ENCODE measurements around the gene TRIM14. TPM values are rescaled to one million over a fixed set of nuclear protein-coding genes. Genes with fewer than 3 reads are reported as not detected.

TRIM14 gene
- polyA plus RNA-seq, 4 donors = 2.7 to 6.7 (median 5.6) TPM

DNA sequence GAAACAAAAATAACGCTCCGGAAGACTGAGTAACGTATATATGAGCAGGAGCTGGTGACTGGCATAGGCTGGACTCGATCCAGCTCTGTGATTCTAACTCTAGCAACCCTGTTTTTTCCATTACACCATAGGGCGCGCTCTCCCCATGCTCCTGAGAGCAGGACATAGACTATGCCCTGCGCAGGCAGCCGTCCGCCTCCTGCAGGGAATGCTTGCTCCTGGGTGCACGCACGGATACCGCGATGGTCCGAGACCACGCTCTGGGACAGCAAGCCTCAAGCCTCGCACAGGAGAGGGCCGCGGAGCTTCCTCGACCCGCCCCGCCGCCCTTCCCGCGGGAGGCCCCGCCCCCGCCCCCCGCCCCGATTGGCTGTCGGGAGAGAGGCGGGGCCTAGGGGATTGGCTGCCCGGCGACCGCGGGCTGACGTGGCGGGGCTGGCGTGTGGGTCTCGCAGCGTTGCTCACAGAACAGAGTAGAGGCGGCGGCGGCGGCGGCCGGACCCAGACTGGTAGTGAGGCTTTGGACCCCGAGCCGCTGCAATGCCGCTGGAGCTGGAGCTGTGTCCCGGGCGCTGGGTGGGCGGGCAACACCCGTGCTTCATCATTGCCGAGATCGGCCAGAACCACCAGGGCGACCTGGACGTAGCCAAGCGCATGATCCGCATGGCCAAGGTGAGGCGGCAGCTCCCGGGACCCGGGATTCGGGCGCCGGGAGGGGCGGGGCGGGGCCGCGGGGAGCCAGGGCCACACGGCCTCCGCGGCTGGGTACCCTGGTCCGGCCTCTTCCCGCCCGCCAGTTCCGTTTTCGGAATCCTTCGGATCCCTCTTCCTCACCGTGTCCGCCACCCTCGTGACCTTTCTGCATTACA is 62.5 kb downstream of the TRIM14 start, which contains the start of gene NANS:
NANS (plus strand) TSS at position 464 of the 869 bp plus-strand sequence; CDS start at position 541, 77 bp downstream.
- DNase-seq (ENCODE audit: low read depth in 4 of 4, low spot score in 3 of 4) = peak; percentile 70 to 78 (median 76)

DNA sequence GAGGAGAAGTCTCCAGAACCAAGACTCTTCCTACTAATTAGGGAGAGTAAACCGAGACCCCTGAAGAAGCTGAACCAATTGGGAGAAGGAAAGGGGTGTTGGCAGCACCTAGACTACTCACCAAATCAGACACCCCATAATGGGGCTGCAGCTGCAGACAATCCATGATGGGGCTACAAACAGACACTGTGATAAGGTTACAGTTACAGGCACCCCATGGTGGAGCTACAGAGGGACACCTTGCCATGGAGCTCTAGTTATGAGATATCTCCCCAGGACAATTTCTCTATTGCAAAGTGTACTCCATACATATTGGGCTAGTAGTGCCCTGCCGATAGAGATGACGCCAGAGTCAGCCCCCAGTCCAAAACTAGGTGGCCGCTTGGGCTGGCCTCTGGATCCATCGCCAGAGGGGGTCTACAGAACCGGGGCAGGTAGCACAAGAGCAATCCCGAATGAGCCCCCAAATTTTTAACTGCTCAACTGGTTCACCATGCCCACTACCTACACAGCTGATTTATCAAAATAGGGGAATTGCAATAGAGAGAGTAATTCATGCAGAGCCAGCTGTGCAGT is 64.6 kb downstream of the TRIM14 start:
- no peak for DNase-seq (ENCODE audit: low read depth in 4 of 4, low spot score in 3 of 4)

DNA sequence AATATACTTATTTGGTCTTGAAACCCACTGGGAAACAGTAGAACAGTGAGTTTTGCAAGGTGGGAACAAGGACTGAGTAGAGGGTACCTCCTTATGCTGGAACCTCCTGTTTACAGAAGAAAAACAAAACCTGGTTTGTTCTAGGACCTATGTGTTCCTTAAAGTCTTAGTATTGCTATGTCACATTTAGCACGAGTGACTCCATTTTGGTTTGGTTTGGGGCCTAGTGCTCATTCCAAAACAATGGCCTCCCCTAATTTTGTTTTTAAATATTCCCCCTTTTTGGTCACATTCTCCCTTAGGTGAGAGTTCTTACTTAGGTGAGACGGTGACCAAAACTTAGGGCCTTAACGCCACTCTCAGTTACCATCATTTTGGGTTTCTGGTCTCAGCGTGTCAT is 68.7 kb downstream of the TRIM14 start:
- no peak for DNase-seq (ENCODE audit: low read depth in 4 of 4, low spot score in 3 of 4)

DNA sequence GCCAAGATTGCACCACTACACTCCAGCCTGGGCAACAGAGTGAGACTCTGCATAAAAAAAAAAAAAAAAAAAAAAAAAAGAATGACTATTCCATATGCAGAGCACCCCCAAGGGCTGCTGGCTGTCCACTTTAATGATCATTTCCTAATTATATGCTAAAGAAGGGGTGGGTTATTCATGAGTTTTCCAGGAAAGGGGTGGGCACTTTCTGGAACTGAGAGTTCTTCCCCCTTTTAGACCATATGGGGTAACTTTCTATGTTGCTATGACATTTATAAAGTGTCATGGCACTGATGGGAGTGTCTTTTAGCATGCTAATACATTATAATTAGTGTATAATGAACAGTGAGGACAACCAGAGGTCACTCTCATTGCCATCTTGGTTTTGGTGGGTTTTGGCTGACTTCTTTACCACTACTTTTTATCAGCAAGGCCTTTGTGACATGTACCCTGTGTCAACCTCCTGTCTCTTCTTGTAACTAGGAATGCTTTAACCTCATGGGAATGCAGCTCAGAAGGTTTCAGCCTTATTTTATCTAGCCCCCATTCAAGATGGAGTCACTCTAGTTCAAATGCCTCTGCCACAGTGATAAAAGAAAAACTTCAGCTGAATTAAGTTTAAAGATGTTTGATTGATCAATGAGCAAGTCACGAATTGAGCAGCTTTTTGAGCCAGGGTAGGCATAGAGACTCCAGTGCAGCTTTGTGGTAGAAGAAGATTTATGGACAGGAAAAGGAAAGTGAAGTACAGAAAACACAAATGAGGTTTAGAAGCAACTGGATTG is 69.5 kb downstream of the TRIM14 start:
- DNase-seq (ENCODE audit: low read depth in 4 of 4, low spot score in 3 of 4) = no peak

DNA sequence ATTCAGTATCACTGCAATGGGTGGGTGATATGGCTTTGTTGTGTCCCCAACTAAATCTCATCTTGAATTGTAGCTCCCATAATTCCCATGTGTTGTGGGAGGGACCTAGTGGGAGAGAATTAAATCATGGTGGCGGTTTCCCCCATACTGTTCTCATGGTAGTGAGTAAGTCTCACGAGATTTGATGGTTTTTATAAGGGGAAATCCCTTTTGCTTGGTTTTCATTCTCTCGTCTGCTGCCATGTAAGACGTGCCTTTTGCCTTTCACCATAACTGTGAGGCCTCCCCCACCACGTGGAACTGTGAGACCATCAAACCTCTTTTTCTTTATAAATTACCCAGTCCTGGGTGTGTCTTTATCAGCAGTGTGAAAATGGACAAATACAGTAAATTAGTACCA is 72.0 kb downstream of the TRIM14 start:
- no peak for DNase-seq (ENCODE audit: low read depth in 4 of 4, low spot score in 3 of 4)

DNA sequence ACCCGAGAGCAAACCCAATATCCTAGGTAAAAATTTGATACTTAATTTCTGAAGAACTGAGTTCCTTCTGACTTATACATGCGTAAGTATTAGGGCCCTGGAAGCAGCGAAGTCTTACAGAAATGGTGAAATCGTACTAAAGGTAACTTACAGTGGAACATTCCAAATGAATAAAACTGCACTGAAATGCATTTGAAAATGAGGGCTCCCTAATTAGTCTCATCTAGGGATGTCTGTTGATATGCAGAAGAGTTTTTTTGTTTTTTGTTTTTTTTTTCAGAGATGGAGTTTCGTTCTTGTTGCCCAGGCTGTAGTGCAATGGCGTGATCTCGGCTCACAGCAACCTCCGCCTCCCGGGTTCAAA is 72.9 kb downstream of the TRIM14 start:
- no peak for DNase-seq (ENCODE audit: low read depth in 4 of 4, low spot score in 3 of 4)

DNA sequence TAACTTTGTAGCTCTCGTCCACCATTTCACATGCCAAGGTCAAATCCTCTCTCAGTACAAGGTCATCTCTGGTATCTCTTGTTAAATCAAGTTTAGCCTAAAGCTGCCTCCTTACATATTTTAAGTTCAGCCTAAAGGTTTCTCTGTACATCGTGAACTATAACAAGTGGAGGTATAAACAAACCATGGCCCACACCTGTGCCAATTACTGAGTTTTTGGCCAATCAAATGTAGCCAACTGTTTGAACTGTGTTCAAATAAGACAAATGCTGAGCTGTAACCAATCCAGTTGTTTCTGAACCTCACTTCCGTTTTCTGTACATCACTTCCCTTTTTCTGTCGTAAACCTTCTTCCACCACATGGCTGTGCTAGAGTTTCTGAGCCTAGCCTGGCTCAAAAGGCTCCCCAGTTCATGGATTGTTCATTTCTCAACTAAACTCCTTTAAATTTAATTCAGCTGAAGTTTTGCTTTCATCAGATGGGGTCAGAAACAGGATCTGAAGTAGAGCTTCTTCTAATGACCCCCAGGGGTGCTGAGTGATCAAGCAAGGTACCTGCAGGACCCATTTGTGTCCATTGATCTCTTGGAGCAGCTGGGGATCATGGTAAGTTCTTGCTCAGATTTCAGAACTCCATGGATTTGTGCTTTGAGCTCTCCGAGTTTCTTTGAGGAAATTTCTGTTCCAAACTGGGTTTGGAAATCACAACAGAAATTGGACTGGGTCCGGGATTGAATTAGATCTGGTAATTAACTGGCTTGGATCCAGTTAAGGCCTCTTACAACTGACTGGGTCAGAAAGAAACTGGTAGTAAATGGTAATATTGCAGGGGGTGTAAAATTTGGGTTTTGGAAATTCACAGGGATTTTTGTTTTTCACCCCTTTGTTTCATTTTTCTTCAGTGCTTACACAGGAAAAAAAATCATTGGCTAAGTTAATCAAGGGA is 73.5 kb downstream of the TRIM14 start:
- no peak for DNase-seq (ENCODE audit: low read depth in 4 of 4, low spot score in 3 of 4)

DNA sequence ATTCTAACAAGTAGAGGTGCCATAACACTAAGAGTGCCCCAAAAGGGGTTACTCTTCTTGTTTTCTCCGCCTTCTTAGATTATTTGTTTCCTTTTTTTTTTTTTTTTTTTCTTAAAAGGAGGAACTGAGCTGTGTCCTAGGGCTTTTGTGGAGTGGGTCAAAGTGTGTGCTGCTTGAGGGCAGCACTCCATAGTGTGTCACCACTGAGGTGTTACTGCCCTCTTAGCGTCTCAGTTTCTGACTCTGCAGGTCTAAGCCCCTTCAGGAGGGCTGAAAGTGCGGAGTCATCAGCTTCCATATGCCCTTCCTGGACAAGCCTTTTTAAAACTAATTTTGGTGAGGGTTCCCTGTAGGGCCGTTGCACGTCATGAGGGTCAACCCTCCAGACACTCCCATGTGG is 75.1 kb downstream of the TRIM14 start:
- DNase-seq (ENCODE audit: low read depth in 4 of 4, low spot score in 3 of 4) = no peak

DNA sequence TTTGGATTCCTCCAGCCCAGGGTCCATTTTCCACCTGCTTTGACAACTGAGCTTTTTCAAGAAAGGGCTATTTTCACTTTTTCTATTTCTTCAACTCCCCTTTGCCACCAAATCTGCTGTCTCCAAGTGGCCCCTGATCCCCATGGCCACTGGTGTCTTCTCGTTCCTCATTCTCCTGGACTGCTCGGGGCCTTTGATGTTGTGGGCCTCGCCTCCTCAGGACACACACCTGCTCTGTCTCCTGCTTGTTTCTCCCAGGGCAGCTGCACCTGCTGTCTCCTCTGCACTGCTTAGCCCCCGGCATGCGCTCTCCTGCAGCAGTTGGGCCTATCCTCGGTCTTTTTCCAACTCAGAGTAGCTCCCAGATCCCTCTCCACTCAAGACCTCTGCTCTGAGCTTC is 78.8 kb downstream of the TRIM14 start:
- no peak for DNase-seq (ENCODE audit: low read depth in 4 of 4, low spot score in 3 of 4)

DNA sequence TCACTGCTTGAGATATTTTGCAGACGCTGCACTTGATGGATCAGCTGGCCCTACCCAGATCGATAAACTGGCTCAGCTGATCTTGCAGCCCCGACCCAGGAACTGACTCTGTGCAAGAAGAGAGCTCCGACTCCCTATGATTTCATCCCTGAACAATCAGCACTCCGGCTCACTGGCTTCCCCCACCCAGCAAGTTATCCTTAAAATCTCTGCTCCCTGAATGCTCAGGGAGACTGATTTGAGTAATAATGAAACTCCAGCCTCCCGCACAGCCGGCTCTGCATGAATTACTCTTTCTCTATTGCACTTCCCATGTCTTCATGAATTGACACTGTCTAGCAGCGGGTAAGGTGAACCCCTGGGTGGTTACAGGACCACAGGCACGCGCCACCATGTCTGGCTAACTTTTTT is 79.4 kb downstream of the TRIM14 start:
- no peak for DNase-seq (ENCODE audit: low read depth in 4 of 4, low spot score in 3 of 4)

DNA sequence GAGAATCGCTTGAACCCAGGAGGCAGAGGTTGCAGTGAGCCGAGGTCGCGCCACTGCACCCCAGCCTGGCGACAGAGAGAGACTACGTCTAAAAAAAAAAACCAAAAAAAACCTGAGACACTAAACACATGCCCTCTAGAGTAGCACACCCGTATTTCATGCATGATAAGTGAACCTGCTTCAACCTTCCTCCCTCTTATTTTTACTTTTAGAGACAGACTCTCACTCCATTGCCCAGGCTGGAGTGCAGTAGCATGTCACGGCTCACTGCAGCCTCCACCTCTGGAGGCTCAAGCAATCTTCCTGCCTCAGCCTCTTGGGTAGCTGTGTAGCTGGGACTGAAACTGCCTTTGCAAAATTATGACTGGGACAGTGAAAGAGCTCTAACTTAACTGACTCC is 80.1 kb downstream of the TRIM14 start:
- no peak for DNase-seq (ENCODE audit: low read depth in 4 of 4, low spot score in 3 of 4)

DNA sequence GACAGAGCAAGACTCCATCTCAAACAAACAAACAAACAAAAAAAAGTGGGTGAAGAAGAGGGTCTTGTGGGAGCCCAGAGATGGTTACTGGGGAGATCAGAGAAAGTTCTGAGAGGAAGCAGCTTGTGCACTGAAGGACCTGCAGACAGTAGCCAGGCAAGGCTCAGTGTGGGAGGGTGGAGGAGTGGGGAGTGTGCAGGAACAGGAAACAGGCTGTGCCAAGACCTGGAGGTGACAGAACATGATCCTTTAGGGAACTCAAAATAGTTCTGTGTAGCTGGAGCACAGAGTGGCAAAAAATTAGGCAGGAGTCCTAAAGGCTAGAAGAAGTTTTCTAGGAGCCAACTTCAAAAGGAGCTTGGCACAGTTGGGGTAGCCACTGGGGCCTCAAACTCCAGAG is 81.7 kb downstream of the TRIM14 start:
- no peak for DNase-seq (ENCODE audit: low read depth in 4 of 4, low spot score in 3 of 4)

DNA sequence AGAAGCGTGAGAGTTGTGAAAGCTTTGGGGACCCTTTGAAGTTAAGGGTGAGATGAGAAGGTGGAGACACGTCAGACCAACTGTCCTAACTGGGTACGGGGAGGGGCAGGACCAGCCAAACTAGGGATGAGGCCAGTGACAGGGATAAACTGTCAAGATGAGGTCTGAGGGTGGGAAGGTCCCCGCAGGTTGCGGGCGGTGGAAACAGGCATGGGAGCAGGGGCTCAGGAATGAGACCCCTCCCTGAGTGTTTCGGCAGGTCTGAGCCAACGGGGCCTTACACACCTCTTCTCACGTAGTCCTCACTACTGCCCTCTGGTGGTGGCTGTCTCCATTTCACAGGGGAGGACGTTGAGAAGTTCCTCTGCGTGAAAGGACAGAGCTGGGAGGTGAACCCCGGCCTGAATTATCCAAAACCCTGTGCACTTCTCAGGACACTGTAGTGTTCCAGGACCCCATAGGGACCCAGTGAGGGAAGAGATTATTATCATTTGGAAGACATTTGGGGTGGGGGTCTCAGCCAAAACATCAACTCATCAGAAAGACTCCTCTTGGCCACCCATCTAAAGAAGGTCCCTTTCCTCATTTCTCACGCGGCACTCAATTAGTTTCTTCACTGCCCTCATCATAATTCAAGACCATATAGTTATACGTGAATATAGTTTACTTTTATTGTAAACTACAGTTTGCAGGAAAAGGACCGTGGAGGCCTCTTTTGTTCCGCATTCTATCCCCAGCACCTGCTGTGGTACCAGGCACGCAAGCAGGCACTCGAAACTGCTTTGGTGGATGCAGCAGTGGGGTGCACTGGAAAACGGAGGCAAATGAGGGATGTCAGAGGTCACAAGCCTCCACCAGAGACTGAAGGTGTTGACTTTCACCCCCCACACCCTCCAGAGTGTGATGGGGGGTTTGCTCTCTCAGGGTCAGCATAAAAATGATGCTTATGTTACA is 84.2 kb downstream of the TRIM14 start:
- peak in 2 of 4 donors; percentile 50 to 59 for DNase-seq (ENCODE audit: low read depth in 4 of 4, low spot score in 3 of 4)

DNA sequence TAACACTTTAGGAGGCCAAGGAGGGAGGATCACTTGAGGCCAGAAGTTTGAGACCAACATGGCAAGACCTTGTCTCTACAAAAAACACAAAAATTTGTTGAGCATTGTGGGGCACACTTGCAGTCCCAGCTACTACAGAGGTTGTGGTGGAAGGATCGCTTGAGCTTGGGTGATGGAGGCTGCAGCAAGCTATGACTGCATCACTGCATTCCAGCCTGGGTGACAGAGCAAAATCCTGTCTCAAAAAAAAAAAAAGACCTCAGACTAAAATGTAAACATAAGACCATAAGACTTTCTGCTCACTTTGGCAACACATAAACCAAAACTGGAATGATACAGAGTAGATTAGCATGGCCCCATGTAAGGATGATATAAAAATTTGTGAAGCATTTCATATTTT is 87.1 kb downstream of the TRIM14 start:
- DNase-seq (ENCODE audit: low read depth in 4 of 4, low spot score in 3 of 4) = no peak

DNA sequence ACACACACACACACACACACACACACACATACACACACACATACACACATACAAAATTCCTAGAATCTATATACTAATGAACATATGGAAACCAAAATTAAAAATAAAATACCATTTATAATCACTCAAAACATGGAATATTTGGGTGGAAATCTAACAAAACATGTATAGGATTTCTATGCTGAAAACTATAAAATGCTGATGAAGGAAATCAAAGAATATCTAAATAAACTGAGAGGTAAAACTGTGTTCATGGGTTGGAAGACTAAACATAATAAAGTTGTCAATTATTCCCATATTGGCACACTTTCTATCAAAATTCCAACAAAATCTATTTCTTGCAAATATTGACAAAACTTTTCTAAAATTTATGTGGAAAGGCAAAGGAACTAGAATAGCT is 87.9 kb downstream of the TRIM14 start:
- DNase-seq (ENCODE audit: low read depth in 4 of 4, low spot score in 3 of 4) = no peak

DNA sequence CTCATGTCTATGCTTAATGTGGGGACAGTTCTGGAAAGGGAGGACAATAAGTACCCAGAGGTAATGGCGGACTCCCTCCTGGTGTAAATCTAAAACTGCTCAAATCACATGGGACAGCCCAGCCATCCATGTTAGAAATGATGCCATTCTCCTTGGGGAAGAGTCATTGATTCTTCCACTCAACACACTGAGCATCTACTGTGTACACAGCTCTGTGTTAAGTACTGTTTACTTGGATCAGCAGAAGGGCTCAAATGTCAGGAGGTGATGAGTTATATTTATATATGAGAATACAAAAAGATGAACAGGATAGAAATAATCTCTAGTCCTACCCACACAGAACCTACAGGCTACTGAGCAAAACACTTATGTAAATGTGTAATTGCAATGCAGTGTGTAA is 94.3 kb downstream of the TRIM14 start:
- no peak for DNase-seq (ENCODE audit: low read depth in 4 of 4, low spot score in 3 of 4)

DNA sequence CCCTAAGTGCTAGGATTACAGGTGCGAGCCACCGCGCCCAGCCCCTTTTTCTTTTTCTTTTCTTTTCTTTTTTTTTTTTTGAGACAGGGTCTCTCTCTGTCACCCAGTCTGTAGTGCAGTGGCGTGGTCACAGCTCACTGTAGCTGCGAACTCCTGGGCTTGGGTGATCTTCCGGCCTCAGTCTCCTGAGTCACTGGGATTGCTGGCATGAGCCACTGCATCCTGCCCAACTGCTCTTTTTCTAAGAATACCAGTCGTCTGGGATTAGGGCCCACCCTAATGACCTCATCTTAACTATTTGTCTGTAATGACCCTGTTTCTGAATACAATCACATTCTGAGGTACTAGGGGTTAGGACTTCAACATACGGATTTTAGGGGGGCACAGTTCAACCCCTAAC is 96.6 kb downstream of the TRIM14 start:
- no peak for DNase-seq (ENCODE audit: low read depth in 4 of 4, low spot score in 3 of 4)

DNA sequence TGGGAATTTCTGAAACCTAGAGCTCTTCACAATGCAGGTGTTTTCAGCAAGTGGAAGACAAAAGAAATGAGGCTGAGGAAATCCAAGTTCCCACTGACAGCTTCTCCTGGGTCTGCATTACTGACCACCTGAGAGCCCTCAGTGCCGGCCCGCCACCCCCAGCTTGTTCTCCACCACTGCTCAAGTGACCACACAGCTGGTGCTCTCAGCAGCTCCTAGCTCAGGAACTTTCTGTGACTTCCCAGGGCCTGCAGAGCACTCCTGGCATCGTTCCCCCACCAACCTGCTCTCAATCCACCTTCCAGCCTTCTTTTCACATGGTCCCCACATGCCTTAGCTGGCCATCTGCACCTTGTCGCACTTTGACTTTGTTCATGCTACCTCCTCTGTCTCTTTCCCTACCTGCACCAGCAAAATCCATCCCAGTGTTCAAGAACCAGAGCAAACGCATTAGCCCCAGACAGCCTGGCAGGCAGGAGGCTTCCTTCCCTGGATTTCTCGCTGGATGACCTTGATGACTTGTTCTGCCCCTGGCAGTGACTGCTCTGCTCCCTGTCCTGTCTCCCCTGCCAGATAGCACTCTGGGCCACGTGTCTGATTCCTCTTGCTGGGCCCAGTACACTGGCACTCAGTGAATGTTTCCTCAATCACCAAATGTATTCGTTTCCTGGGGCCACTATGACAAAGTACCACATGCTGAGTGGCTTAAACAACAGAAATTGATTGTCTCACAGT is 97.5 kb downstream of the TRIM14 start:
- DNase-seq (ENCODE audit: low read depth in 4 of 4, low spot score in 3 of 4) = no peak
